ENCODE results near the gene CASP9.
"Not testable (repeated sequence)": the region's sequence is repeated elsewhere in the genome, so short reads cannot be mapped to it uniquely, and the experiment has no call there.

The CASP9 gene

DNA sequence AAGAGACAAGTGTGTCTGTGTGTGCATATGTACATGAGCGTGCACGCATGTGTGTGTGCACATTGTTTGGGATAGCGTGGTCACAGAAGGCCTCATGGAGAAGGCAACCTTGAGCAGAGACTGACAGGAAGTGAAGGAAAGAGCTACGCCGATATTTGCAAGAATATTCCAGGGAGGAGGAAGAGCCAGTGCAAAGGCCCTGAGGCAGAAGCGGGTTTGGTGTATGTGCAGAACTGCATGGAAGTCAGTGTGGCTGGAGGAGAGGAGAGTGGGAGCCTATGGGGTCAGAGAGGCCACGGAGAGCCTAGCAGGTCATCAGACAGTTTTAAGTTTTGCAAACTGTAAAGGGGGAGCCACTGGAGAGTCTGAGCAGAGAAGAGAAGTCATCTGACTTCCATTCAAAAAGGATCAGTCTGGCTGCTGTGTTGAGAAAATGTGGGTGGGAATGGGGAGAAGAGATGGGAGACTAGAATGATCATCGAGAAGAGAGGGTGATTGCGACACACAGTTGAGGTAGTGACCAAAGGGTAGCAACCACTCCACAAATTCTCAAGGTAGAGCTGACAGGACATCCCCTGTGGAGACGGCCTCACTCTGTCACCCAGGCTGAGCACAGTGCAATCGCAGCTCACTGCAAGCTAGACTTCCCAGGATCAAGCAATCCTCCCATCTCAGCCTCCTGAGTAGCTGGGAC is 44.2 kb downstream of the CASP9 start:
- H3K27me3 ChIP-seq (replicated peaks; ENCODE audit: control insufficient read depth, insufficient read depth, low read length), result no peaks in the 10 kb centered on the region
- TF ChIP-seq, protein P1, sequence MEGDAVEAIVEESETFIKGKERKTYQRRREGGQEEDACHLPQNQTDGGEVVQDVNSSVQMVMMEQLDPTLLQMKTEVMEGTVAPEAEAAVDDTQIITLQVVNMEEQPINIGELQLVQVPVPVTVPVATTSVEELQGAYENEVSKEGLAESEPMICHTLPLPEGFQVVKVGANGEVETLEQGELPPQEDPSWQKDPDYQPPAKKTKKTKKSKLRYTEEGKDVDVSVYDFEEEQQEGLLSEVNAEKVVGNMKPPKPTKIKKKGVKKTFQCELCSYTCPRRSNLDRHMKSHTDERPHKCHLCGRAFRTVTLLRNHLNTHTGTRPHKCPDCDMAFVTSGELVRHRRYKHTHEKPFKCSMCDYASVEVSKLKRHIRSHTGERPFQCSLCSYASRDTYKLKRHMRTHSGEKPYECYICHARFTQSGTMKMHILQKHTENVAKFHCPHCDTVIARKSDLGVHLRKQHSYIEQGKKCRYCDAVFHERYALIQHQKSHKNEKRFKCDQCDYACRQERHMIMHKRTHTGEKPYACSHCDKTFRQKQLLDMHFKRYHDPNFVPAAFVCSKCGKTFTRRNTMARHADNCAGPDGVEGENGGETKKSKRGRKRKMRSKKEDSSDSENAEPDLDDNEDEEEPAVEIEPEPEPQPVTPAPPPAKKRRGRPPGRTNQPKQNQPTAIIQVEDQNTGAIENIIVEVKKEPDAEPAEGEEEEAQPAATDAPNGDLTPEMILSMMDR (IDR thresholded peaks at IDR 0.05; ENCODE audit: insufficient read depth, low read length, poor library complexity, severe bottlenecking), result no peak
- no peaks in the 10 kb centered on the region for H3K36me3 ChIP-seq (ENCODE audit: control insufficient read depth, insufficient read depth, low read length)
- no peak overlapping the region for H3K4me3 ChIP-seq (replicated peaks; ENCODE audit: low read depth, low read length)
- no peak for DNase-seq (ENCODE audit: extremely low read depth, insufficient read length)

DNA sequence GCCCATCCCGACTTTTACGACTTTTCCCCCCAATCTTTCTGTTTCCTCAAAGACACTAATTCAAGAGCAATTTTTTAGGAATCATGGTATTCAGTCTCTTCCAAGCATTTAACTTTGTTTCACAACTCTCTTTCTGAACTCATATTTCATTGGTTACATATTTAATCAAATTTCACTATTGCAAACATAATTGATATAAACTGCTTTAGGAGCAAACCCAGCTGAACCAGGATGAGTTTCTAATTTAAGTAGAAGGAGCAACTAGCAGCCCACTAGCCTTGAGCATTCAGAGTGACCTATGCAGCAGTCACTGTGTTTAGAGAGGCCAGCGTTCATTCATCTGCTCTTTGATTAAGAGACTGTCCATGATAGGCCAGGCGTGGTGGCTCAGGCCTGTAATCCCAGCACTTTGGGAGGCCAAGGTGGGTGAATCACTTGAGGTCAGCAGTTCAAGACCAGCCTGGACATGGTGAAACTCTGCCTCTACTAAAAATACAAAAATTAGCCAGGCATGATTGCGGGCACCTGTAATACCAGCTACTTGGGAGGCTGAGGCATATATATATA is 46.3 kb downstream of the CASP9 start:
- TF ChIP-seq, protein P1 (IDR thresholded peaks at IDR 0.05; ENCODE audit: insufficient read depth, low read length, poor library complexity, severe bottlenecking), result no peak
- Histone ChIP-seq H3K36me3 (ENCODE audit: control insufficient read depth, insufficient read depth, low read length) (no peaks in the 10 kb centered on the region), H3K4me3 (replicated peaks; ENCODE audit: low read depth, low read length) (no peak overlapping the region), H3K27me3 (replicated peaks; ENCODE audit: control insufficient read depth, insufficient read depth, low read length) (no peaks in the 10 kb centered on the region)
- DNase-seq (ENCODE audit: extremely low read depth, insufficient read length), result no peak

DNA sequence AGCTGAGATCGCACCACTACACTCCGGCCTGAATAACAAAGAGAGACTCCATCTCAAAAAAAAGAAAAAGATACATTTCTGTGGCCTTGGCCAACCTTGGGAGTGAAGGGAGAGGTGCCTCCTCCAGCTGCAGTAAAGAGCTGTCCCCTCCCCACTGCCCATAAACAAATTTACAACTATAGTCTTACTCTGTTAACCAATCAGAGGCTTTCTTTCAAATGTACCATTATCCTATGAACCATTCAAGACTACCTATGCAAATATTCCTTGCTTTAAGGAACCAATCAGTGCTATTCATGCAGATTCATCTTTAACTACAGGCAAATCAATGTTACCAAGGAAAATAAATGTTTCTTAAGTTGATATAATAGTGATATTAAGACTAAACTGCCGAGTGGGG is 47.1 kb downstream of the CASP9 start:
- Histone ChIP-seq H3K27me3 (replicated peaks; ENCODE audit: control insufficient read depth, insufficient read depth, low read length) (no peaks in the 10 kb centered on the region), H3K36me3 (ENCODE audit: control insufficient read depth, insufficient read depth, low read length) (no peaks in the 10 kb centered on the region), H3K4me3 (replicated peaks; ENCODE audit: low read depth, low read length) (no peak overlapping the region)
- DNase-seq (ENCODE audit: extremely low read depth, insufficient read length), result no peak
- TF ChIP-seq, protein P1 (IDR thresholded peaks at IDR 0.05; ENCODE audit: insufficient read depth, low read length, poor library complexity, severe bottlenecking), result no peak

DNA sequence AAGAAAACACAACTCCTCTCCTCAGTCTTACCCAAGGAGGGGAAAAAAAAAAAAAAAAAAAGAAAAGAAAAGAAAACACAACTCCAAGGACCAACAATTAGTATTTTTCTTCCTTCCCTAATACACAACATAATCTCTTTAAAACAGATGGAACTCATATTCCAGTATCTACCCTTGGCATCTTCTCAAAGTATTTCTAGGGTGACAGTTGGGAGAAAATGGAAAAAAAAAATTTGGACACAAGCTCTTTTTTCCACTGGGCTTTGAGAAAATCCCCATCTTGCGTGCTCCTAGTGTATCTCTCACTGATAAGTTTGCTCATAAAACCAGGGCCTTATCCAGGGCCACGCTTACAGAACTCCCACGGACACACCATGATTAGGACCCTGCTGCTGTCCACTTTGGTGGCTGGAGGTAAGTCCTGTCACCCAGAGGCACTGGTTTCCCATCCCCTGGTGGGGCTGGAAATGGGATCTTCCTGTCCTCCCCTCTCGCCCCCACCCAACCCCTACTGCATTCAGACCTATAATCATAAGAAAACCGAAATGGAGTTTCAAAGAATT is 48.2 kb downstream of the CASP9 start, which contains the start of gene CELA2B:
TSS of gene CELA2B (plus strand) at position 353 of the 563 bp plus-strand sequence. CDS start at position 375, 22 bp downstream.
- Histone ChIP-seq H3K36me3 (ENCODE audit: control insufficient read depth, insufficient read depth, low read length) (no peaks in the 10 kb centered on the region), H3K4me3 (replicated peaks; ENCODE audit: low read depth, low read length) (no peak within 1 kb of the TSS), H3K27me3 (replicated peaks; ENCODE audit: control insufficient read depth, insufficient read depth, low read length) (no peaks in the 10 kb centered on the region; the same call in 1 of the 2 replicates)
- TF ChIP-seq, protein P1 (IDR thresholded peaks at IDR 0.05; ENCODE audit: insufficient read depth, low read length, poor library complexity, severe bottlenecking), result no peak
- DNase-seq (ENCODE audit: extremely low read depth, insufficient read length), result no peak

DNA sequence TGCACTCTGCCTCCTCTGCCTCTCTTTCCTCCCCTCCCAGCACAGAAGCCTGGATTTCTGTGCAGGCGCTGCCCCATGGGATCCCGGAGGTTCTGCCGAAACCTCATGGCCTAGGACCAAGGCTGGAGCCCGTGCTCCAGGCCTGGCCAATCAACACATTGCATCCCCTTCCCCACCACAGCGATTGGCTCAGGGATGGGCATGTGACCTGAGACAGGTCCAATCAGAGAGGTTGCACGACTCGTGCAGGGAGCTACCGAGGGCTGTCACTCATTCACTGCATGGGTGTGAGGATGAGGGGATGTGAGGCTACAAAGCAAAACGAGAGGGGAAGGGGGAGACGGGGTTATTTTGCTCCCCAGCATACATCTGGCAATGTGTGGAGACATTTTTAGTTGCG is 51.4 kb downstream of the CASP9 start:
- Histone ChIP-seq H3K27me3 (replicated peaks; ENCODE audit: control insufficient read depth, insufficient read depth, low read length) (no peaks in the 10 kb centered on the region; the same call in 1 of the 2 replicates), H3K36me3 (ENCODE audit: control insufficient read depth, insufficient read depth, low read length) (no peaks in the 10 kb centered on the region), H3K4me3 (replicated peaks; ENCODE audit: low read depth, low read length) (no peak overlapping the region)
- no peak for DNase-seq (ENCODE audit: extremely low read depth, insufficient read length)
- TF ChIP-seq, protein P1 (IDR thresholded peaks at IDR 0.05; ENCODE audit: insufficient read depth, low read length, poor library complexity, severe bottlenecking), result no peak

DNA sequence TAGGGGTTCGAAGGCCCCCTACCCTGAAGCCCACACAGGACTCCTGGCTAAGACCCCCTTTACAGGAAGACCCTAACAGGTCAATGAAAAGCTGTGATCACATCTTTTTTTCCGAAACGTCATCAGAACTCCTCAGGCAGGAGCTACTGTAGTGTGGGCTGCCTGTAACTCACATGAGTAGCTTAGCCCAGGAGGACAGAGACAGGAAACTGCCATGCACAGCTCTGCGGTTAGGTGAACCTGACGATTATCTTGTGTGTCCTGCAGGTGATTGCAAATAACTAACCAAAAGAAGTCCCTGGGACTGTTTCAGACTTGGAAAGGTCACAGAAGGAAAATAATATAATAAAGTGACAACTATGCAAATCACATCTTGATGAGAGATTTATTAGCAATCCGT is 52.3 kb downstream of the CASP9 start:
- not testable (repeated sequence) for DNase-seq (ENCODE audit: extremely low read depth, insufficient read length); H3K4me3 ChIP-seq (replicated peaks; ENCODE audit: low read depth, low read length); H3K27me3 ChIP-seq (replicated peaks; ENCODE audit: control insufficient read depth, insufficient read depth, low read length); H3K36me3 ChIP-seq (ENCODE audit: control insufficient read depth, insufficient read depth, low read length)

DNA sequence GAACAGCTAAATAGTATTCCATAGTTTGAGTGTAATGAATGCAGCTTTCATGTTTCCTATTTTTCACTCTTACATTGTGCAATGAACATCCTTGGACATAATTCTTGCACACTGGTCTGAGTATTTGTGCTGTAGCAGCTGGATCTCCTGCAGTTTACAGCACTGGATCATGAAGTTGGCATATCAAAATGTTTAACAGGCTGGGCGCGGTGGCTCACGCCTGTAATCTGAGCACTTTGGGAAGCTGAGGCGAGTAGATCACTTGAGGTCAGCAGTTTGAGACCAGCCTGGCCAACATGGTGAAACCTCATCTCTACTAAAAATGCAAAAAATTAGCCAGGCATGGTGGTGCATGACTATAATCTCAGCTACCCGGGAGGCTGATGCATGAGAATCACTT is 52.9 kb downstream of the CASP9 start:
- H3K27me3 ChIP-seq (replicated peaks; ENCODE audit: control insufficient read depth, insufficient read depth, low read length); H3K4me3 ChIP-seq (replicated peaks; ENCODE audit: low read depth, low read length); DNase-seq (ENCODE audit: extremely low read depth, insufficient read length); H3K36me3 ChIP-seq (ENCODE audit: control insufficient read depth, insufficient read depth, low read length): not testable (repeated sequence)

DNA sequence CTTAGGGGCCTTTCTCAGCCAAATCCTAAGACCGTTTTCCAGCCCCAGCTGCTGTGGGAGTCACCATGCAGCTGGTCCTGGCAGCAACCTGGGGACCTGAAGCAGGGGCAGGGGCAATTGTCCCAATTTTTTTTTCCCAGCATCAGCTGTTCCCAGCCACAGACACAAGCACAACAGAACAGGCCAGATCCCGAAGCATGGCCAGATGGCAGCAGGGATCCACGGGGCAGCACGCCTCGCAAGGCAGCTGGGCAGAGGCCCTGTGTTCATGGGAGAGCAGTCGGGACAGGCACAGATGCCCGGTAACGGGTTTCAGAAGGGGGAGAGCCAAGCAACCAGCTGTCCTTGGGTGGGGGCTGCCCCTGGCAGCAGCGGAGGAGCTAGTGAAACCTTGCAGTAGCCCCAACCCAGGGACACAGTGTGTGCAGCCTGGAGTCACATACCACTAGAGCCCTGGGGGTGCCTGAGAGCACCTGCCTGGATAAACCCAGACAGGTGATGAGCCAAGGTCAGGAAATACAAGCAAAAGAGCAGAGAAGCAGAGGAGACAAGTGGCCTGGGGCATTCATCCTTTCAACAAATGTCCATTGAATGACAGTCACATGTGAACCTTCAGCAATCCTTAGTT is 54.1 kb downstream of the CASP9 start:
- H3K27me3 ChIP-seq (replicated peaks; ENCODE audit: control insufficient read depth, insufficient read depth, low read length), result not testable (repeated sequence)

More for the DNA sequence above, 54.1 kb downstream of the CASP9 start:
- not testable (repeated sequence) for DNase-seq (ENCODE audit: extremely low read depth, insufficient read length); H3K4me3 ChIP-seq (replicated peaks; ENCODE audit: low read depth, low read length); H3K36me3 ChIP-seq (ENCODE audit: control insufficient read depth, insufficient read depth, low read length)
